ENCODE data around the gene PALM. TPM values are rescaled to one million over a fixed set of nuclear protein-coding genes. Genes with fewer than 3 reads are reported as not detected.

Gene PALM
- total RNA-seq, 4 donors from 2014 or later, result 4.4 to 10.2 (median 7.2) TPM

GRCh38 chr19:723247-723646 lies 14.5 kb downstream of the PALM start:
- in situ Hi-C loops (cut with MboI; ENCODE audit: low sequenced_read_pairs in 4 of 4), result no loop called here
- no peak for ATAC-seq
- Histone ChIP-seq H3K27me3 (peaks cover 6 to 15% (median 15%) of the 10 kb centered on the region in 3 donors), H3K27ac (peak overlapping the region in 3 of 4 donors; percentile 18 to 58 (median 48)), H3K4me1 (no peaks in the 10 kb centered on the region), H3K4me3 (no peak overlapping the region), H3K36me3 (no peaks in the 10 kb centered on the region), H3K9me3 (no peaks in the 10 kb centered on the region)
- TF ChIP-seq, protein P1, sequence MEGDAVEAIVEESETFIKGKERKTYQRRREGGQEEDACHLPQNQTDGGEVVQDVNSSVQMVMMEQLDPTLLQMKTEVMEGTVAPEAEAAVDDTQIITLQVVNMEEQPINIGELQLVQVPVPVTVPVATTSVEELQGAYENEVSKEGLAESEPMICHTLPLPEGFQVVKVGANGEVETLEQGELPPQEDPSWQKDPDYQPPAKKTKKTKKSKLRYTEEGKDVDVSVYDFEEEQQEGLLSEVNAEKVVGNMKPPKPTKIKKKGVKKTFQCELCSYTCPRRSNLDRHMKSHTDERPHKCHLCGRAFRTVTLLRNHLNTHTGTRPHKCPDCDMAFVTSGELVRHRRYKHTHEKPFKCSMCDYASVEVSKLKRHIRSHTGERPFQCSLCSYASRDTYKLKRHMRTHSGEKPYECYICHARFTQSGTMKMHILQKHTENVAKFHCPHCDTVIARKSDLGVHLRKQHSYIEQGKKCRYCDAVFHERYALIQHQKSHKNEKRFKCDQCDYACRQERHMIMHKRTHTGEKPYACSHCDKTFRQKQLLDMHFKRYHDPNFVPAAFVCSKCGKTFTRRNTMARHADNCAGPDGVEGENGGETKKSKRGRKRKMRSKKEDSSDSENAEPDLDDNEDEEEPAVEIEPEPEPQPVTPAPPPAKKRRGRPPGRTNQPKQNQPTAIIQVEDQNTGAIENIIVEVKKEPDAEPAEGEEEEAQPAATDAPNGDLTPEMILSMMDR (IDR thresholded peaks at IDR 0.05 in 4 of 5, conservative IDR thresholded peaks at IDR 0.05 in 1 of 5), result no peak
- TF ChIP-seq POLR2A (IDR thresholded peaks at IDR 0.05), result no peak
- no peak for DNase-seq
- intact Hi-C loops (cut with DNase I; ENCODE audit: low total_unique reads), result no loop called here

- H3K36me3 ChIP-seq, result no peaks in the 10 kb centered on the region
- ATAC-seq (no peak), DNase-seq (no peak)
- TF ChIP-seq POLR2A (IDR thresholded peaks at IDR 0.05), result no peak
- TF ChIP-seq, protein P1 (IDR thresholded peaks at IDR 0.05 in 4 of 5, conservative IDR thresholded peaks at IDR 0.05 in 1 of 5), result no peak
- H3K27ac ChIP-seq, result peak overlapping the region in 1 of 4 donors; percentile 58
- intact Hi-C loops (cut with DNase I; ENCODE audit: low total_unique reads), result no loop called here
- peaks cover 3 to 15% (median 10%) of the 10 kb centered on the region in 3 donors for H3K27me3 ChIP-seq
- no peaks in the 10 kb centered on the region for H3K9me3 ChIP-seq
- H3K4me3 ChIP-seq, result no peak overlapping the region
- no peaks in the 10 kb centered on the region for H3K4me1 ChIP-seq
- in situ Hi-C loops (cut with MboI; ENCODE audit: low sequenced_read_pairs in 4 of 4), result no loop called here
Observed at GRCh38 chr19:723714-724113, 15.0 kb downstream of the PALM start.

- DNase-seq, result no peak
- H3K9me3 ChIP-seq, result no peaks in the 10 kb centered on the region
- H3K4me3 ChIP-seq, result no peak overlapping the region
- no peaks in the 10 kb centered on the region for H3K36me3 ChIP-seq
- H3K4me1 ChIP-seq, result no peaks in the 10 kb centered on the region
- intact Hi-C loops (cut with DNase I; ENCODE audit: low total_unique reads), result no loop called here
- H3K27ac ChIP-seq, result peak overlapping the region in 2 of 4 donors; percentile 3 to 81
- TF ChIP-seq, protein P1 (IDR thresholded peaks at IDR 0.05 in 4 of 5, conservative IDR thresholded peaks at IDR 0.05 in 1 of 5), result no peak
- no peak for TF ChIP-seq POLR2A (IDR thresholded peaks at IDR 0.05)
- no peak for ATAC-seq
- in situ Hi-C loops (cut with MboI; ENCODE audit: low sequenced_read_pairs in 4 of 4), result no loop called here
- H3K27me3 ChIP-seq, result peaks cover 0 to 5% (median 0%) of the 10 kb centered on the region in 3 donors
Observed at GRCh38 chr19:725461-726089, 16.8 kb downstream of the PALM start.

- DNase-seq (no peak), ATAC-seq (peak; percentile 5 to 19)
- intact Hi-C loops (cut with DNase I; ENCODE audit: low total_unique reads), result no loop called here
- H3K27ac ChIP-seq, result peak overlapping the region; percentile 74 to 81 (median 81)
- no peaks in the 10 kb centered on the region for H3K4me1 ChIP-seq
- H3K36me3 ChIP-seq, result no peaks in the 10 kb centered on the region
- TF ChIP-seq, protein P1 (IDR thresholded peaks at IDR 0.05 in 4 of 5, conservative IDR thresholded peaks at IDR 0.05 in 1 of 5), result no peak
- no peak for TF ChIP-seq POLR2A (IDR thresholded peaks at IDR 0.05)
- H3K27me3 ChIP-seq, result no peaks in the 10 kb centered on the region
- no peaks in the 10 kb centered on the region for H3K9me3 ChIP-seq
- no peak overlapping the region for H3K4me3 ChIP-seq
- in situ Hi-C loops (cut with MboI; ENCODE audit: low sequenced_read_pairs in 4 of 4), result no loop called here
Observed at GRCh38 chr19:726993-727956, 18.5 kb downstream of the PALM start.

Measured in gastrocnemius medialis (tissue), 4 donors.